Measurements from ENCODE around the gene MIA.
"Not testable (repeated sequence)": the region's sequence is repeated elsewhere in the genome, so short reads cannot be mapped to it uniquely, and the experiment has no call there.

MIA gene

DNA sequence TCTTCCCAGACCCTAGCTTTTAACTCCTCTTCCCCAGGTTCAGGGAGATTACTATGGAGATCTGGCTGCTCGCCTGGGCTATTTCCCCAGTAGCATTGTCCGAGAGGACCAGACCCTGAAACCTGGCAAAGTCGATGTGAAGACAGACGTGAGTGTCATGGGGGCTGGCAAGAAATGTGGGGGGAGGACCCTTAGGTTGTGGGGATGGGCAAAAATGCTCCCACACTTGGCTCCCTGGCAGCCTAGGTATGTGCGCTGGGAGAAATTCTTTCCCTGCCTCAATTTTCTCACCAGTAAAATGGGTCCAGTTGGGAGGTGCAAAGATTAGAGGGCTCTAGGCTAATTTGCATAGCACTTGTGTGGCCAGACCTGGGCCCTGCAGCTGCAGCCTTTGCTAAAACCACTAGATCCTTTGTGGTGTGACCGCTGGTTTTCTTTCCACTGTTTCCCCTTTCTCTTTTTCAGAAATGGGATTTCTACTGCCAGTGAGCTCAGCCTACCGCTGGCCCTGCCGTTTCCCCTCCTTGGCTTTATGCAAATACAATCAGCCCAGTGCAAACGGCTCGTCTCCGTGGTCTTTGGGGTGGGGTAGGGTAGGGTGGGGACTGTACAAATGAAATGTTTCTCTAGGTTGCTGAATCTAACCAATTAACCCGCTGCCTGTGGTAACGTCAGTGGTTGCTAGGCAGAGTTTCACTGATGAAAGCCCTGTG lies 1.8 kb downstream of the MIA start:
- H3K27ac ChIP-seq: peak overlapping the region; percentile 68 to 99 (median 94)
- H3K4me3 ChIP-seq: peak overlapping the region; percentile 53 to 83 (median 71)

DNA sequence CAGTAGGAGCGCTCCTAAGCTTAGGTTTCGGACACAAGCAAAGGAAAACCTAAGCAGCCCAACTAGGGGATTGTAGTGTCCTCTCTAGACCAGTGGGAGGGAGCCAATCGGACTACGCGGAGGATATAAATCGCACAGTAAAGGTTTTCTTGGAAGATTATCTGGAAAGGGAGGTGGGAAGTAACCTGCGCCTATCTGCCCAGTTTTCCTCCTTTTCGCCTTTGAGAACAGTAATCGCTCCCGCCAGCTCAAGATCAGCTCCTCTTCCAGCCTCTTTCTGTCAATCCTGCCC lies 2.3 kb downstream of the MIA start:
- Histone ChIP-seq H3K27ac (peak overlapping the region; percentile 68 to 99 (median 94)), H3K4me3 (peak overlapping the region; percentile 53 to 83 (median 71))

DNA sequence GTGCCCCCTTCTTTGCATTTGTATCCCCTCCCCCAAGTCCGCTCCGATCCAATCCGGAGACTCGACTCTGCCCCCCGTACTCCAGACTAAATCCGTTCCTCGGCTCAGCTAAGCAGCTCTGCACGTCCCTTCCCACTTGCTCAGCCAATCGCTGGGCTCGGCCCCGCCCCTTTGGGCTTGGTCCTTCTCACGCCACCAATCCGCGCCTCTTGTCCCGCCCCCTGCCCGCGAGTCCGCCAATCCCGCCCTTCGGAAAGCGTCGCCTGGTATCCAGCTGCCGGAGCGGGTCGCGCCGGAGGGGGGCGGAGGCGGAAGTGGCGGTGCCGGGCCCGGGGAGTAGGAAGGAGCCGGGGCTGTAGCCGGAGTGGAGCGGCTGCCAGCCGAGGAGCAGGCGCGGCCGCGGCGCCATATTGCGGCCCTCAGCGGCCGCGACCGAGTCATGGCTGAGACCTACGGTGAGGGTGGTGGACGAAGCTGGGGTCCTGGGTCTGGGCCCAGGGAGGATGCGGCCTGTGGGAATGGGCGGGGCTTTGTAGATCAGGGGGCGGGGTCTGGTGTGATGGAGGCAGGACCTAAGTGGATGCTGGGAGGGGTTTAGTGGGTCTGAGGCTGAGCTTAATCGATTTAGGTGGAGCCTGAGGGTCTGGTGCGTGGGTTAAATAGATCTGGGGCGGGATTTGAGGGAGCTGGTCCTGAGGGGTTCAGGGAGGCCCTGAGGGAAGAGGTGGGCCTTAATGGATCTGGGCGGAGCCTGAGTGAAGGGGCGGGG lies 2.8 kb downstream of the MIA start, which contains the start of gene RAB4B:
RAB4B (plus strand) TSS at position 311 of the 769 bp plus-strand sequence; CDS start at position 440, 129 bp downstream.
- Histone ChIP-seq H3K27ac (peak within 1 kb of the TSS; percentile 68 to 99 (median 94)), H3K4me3 (peak within 1 kb of the TSS; percentile 53 to 83 (median 71))

DNA sequence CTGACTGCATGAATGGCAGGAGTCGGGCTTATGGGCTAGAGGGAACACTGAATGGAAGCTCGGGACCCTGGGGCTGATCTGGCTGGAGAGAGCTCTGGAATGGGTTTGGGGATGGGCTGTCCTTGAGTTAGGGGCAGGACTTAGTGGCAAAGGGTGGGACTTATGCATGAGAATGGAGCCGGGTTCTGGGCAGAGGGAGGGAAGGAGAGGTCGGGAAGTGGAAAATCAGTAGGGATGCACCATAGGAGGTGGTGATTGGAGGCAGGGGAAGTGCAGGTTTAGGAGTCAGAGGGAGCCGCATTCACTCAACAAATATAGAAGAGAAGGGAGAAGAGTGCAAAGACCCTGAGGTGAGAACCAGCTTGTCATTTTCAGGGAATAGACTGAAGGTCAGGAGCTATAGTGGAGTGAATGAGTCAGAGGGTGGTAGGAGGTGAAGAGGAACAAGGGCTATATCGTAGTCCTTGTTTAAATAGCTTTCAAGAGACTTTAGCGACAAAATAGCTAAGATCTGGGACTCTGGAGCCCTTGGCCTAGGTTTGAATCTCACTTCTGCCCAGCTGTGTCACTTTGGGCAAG lies 3.5 kb downstream of the MIA start:
- H3K27ac ChIP-seq: peak overlapping the region in 19 of 21 experiments; percentile 84 to 99 (median 94)
- H3K4me3 ChIP-seq: peak overlapping the region; percentile 53 to 83 (median 71)

DNA sequence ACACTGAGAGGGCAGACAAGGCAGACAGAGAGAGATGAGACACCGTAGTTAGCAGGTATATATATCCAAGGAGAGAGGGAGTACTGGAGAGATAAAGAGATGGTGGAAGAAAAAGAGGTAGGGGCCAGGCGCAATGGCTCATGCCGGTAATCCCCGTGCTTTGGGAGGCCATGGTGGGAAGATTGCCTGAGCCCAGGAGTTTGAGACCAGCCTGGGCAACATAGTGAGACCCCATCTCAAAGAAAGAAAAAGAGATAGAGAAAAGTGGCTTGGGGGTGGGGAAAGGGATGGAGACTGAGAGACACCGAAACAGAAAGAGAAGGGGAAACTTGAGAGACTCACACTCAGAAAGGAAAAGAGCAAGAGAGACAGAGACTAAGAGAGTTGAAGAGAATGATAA lies 5.3 kb downstream of the MIA start:
- Histone ChIP-seq H3K4me3 (no peak overlapping the region), H3K27ac (no peak overlapping the region)

DNA sequence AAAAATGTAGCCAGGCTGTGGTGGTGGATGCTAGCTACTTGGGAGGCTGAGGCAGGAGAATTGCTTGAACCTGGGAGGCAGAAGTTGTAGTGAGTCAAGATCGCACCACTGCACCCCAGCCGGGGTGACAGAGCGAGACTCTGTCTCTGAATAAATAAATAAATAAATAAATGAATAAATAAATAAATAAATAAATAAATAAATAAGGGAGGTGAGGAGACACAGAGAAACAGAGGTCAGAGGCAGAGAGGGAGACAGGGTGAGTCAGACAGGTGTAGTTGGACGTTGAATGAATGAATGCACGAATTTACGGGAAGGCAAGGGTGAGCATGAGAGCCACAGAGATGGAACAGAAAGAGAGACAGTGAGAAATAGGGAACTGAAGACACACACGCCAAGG lies 5.8 kb downstream of the MIA start:
- H3K4me3 ChIP-seq: no peak overlapping the region
- no peak overlapping the region for H3K27ac ChIP-seq

DNA sequence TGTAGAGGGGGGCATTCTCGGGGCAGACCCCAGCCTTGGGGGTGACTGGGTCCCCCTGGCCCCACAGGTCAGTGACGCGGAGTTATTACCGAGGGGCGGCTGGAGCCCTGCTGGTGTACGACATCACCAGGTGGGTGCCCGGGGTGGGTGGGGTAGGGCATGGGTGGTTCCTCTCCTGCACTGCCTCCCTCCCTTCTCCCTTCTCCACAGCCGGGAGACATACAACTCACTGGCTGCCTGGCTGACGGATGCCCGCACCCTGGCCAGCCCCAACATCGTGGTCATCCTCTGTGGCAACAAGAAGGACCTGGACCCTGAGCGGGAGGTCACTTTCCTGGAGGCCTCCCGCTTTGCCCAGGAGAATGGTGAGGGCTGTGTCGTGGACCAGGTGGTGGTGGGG lies 8.4 kb downstream of the MIA start:
- Histone ChIP-seq H3K4me3 (no peak overlapping the region), H3K27ac (no peak overlapping the region)

DNA sequence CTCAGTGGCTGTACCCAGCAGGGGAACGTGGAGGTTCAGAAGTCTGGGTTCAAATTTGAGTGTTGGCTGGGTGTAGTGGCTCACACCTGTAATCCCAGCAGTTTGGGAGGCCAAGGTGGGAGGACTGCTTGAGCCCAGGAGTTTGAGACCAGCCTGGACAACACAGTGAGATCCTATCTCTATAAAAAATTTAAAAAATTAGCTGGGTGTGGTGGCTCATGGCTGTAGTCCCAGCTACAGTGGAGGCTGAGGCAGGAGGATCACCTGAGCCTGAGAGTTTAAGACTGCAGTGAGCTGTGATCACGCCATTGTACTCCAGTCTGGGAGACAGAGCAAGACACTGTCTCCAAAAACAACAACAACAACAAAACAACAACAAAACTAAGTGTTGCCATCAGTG lies 8.8 kb downstream of the MIA start:
- H3K4me3 ChIP-seq: not testable (repeated sequence)

DNA sequence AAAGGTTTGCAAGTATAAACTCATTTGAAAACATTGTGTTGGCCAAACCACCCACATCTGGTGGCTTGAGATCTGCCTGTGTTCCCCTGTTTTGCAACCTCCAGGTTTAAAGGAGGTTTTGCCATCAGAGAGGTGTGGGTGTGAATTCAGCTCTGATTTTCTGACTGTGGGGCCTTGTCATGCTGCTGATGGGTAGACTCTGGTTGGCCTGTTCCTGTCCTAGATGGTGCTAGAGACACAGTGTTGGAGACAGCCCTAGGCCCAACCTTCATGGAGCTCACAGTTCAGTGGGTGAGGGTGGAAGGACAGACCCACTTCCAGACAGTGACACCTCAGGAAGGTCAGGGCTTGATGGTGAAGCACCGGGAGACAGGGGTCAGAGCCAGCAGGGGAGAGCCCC lies 10.2 kb downstream of the MIA start:
- Histone ChIP-seq H3K27ac (no peak overlapping the region), H3K4me3 (no peak overlapping the region)

More for the DNA sequence above, 8.8 kb downstream of the MIA start:
- H3K27ac ChIP-seq: not testable (repeated sequence)

DNA sequence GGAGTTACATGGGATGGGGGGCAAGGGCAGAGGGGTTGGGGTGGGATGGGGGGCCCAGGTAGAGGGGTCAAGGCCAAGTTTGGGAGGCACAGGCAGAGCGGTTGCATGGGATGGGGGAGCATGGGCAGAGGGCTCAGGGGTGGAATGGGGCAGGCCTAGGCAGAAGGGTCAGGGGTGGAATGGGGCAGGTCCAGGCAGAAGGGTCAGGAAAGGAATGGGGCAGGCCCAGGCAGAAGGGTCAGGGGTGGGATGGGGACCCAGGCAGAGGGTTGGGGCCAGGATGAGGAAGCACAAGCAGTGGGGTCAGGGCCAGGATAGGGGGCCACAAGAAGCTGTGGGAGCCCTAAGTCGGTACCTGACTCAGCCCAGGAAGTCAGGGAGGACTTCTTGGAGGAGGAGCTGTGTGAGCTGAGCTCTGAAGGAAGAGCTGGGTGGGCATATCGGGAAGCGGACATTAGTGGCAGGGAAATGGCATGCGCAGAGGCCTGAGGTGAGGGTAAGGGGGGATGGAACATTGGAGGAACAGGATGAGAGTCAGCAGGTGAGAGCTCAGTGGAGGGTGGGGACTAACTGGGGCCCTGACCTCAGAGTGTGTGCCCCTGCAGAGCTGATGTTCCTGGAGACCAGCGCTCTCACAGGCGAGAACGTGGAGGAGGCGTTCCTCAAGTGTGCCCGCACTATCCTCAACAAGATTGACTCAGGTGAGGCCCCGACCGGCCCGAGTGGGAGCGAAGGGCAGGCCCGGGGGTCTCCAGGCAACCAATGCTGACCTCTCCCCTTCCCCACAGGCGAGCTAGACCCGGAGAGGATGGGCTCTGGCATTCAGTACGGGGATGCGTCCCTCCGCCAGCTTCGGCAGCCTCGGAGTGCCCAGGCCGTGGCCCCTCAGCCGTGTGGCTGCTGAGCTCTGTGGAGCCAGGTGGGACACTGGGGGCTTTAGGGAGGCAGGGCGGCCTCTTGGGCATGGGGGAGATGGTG lies 11.0 kb downstream of the MIA start:
- Histone ChIP-seq H3K4me3 (no peak overlapping the region), H3K27ac (peak overlapping the region in 1 of 21 experiments; percentile 34)

DNA sequence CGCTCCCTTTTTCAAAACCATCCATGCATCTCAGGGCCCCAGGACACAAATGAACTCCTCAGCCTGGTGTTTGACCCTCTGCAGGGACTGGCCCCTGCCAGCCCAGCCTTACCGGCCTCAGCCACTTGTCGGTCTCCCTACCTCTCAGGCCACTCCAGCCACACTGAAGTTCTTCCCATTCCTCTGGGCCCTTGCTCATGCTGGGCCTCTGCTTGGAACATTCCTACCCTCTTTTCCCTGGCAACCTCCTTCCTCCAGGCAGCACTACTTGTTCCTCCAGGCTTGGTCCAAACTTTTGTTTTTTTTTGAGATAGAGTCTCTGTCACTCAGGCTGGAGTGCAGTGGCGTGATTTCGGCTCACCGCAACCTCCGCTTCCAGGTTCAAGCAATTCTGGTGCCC lies 16.0 kb downstream of the MIA start:
- no peak overlapping the region for H3K27ac ChIP-seq
- no peak overlapping the region for H3K4me3 ChIP-seq

DNA sequence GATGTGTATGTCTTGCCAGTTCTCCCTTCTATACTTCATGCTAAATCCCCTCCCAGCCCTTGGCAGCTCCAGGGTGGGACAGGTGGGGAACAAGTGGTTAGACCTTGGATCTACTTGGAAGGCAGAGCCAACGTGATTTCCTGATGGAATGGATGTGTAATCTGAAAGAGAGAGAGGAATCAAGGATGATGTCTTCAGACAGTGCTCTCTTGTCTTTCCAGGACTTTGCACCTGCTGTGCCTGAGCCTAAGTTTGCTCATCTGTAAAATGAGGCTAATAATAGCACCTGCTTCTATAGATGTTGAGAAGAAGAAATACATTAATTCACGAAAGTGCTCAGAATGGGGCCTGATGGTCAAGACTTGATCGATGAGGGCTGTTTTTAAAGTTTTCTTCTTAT lies 16.7 kb downstream of the MIA start:
- Histone ChIP-seq H3K27ac (peak overlapping the region in 1 of 21 experiments; percentile 9), H3K4me3 (no peak overlapping the region)

DNA sequence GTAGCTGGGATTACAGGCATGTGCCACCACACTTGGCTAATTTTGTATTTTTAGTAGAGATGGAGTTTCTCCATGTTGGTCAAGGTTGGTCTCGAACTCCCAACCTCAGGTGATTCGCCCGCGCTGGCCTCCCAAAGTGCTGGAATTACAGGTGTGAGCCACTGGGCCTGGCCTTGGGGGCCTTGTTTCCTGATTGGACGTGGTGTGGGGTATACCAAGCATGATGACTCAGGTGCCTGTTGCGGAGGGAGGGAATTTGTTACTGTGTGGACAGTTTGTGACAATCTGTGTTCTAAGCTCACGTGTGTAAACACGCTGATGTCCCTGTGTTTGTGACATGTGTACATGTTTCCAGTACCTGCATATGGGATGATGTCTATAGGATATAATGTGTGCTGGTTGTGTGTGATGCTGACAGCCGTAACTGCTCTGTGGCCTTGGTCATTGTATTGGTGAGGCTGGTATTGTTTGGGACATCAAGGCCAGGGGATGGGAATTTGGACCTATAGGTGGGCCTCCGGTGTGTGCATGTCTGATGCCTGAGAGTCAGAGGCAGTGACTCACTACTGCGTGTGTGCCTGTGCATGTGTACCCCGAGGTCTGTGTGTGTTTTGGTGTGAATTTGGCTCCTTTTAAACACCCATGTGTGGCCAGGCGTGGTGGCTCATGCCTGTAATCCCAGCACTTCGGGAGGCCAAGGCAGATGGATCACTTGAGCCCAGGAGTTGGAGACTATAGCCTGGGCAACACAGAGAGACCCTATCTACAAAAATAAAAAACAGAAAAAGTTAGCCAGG lies 22.0 kb downstream of the MIA start:
- Histone ChIP-seq H3K4me3 (peak overlapping the region in 3 of 7 experiments; percentile 73 to 97 (median 93)), H3K27ac (peak overlapping the region in 17 of 21 experiments; percentile 1 to 99 (median 87))

DNA sequence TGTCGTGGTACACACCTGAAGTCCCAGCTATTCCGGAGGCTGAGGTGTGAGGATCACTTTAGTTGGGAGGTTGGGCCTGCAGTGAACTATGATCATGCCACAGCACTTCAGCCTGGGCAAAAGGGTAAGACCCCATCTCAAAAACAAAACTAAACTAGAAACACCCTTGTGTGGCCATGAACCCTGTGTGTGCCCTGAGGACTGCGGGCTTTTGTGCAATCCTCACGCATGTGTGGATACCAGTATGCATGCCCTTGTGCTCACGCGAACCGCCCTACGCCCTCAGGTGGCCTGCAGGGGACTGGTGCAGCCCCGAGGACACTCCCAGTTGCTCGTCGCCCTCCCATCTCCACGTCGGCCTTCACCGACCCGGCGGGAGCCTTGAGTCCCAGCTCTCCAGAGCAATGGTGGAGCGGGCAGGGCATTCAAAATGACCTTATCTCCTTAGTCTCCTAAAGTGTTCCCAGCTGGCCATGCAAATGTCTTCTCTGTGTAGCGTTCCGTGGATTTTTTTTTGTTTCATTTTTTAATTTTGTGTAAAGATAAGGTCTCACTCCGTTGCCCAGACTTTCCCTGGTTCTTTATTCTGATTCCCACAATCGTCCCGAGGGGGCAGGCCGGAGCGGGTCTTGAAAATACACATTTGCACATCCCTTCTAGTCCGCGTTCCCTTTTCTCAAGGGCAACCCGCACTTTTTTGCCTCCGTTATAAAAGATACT lies 22.8 kb downstream of the MIA start:
- Histone ChIP-seq H3K4me3 (peak overlapping the region; percentile 69 to 97 (median 93)), H3K27ac (peak overlapping the region in 20 of 21 experiments; percentile 1 to 99 (median 86))

DNA sequence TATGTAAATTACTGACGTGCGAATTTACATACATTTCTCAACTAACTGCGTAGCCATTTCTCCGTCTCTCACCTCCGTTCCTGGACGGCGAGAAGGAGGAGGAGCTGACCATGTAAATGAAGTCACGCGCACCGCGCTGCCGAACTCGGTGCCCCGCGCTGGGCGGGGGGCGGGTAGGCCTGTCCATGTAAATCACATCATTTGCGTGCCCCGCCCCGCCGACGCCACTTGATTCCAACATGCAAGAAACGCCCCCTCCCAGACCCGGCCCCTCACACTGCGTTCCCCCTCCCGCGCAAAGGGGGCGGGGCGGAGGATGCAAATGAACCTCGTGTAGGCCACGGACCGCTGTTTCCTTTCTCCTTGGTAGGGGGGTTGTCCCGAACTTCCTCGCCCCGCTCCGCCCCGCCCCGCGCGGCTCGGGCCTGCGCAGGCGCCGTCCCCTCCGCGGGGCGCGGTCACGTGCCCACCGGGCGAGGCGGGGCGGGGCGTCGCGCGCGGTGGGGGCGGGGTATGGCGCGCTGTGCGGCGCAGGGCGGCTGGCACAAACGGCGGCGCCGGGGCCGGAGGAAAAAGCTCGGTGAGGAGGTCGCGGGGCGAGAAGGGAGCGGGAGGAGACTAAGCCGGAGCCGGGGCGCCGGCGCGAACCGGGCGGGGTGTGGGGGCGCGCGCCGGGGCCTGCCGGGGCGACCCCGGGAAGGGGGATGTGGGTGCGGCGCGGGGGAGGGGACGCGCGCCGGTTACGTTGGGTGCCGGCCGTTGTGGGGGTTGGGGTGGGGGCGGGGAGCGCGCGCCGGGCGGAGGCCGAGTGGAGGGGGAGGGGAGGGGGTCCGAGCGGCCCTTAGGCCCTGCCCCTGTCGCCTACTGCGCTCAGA lies 23.6 kb downstream of the MIA start, which contains the start of gene EGLN2:
EGLN2 (plus strand) TSS at position 509 of the 875 bp plus-strand sequence. CDS start 1,382 bp downstream, outside the sequence.
- peak within 1 kb of the TSS; percentile 78 to 99 (median 97) for H3K27ac ChIP-seq
- peak within 1 kb of the TSS; percentile 69 to 97 (median 93) for H3K4me3 ChIP-seq

DNA sequence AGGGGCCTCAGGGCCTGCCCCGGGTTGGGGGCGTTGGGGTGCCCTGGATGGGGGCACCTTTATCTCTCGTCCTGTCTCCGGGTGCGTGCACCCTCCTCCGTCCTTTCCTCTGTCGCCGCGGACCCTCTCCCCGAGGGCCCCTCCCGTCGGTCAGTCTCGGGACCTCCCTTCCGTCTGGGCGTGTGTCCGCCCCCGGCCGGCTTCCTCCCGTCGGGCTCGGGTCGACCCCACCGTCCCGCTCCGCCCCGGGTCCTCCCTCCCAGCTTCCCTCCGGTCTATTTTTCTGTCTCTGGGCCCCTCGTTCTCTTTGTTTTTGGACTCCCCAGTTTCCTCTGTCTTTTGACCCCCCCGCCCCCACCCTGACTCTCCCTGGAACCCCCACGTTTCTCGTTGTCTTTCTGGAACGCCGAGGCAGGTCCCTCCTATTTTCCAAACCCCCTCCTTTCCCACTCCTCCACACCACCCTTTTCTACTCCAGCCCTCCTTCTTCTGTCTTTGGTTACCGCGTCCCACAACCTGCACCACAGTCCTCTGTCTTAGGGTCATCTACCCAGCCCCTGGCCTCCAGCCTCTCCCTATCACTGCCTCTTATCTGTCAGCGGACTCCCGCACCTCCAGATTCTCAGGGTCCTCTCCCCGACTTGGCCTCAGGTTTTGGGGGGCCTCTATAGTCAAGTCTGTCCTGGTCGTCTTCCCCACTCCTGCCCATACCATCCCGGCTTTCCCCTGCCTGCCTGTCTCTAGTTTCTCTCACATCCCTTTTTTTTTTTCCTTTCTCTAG lies 24.4 kb downstream of the MIA start:
- H3K27ac ChIP-seq: peak overlapping the region; percentile 78 to 99 (median 97)
- peak overlapping the region; percentile 69 to 97 (median 93) for H3K4me3 ChIP-seq
